GM19455 (cell line): Measurements from ENCODE around the gene WIF1.

Experiments
- ATAC-seq: cut with Tn5 transposase; IDR thresholded peaks from one replicate; pipeline ENCODE4 v1.9.1; 2021; ENCODE audit not compliant: unreplicated experiment

Gene WIF1

DNA sequence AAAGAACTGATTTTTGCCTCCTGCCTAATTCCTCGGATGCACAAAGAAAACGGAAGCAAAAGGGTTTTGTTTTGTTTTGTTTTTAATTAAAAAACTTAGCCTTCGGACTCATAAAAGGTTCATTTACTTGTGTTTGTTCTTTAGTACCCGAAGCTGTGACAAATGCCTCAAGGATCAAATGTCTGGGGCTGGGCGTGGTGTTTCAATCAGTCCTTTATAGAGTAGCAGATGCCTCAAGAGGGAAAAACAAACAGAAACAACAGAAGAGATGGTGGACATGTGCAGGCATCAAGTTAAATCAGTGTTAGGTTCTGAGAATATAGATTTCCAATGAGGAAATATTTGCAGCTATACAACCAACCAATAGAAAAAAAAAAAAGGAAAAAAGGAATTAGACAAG is 1.6 kb upstream of the WIF1 start:
- no peak for ATAC-seq

GRCh38 chr12:65121956-65122469 is 908 bp upstream of the WIF1 start:
- ATAC-seq = no peak

DNA sequence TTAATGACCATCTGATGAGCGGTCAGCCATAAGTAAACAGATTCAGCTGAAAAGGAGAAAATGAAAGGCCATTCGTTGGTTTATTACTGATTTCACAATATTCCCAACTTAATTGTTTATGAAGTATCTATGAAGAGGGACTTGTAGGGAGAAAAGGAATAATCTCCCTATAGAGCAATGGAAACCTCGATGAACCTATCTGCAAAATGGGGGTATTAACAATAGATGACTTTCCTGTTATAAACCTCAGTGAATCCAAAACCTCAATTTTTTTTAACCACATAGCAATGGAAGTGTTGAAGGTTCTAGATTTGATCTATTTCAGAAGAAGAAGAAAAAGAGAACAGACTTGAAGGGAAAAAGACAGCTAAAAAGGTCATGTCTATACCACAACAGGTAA is 2.0 kb downstream of the WIF1 start:
- no peak for ATAC-seq

- ATAC-seq = no peak
Observed at GRCh38 chr12:65113621-65114035, 7.5 kb downstream of the WIF1 start.

DNA sequence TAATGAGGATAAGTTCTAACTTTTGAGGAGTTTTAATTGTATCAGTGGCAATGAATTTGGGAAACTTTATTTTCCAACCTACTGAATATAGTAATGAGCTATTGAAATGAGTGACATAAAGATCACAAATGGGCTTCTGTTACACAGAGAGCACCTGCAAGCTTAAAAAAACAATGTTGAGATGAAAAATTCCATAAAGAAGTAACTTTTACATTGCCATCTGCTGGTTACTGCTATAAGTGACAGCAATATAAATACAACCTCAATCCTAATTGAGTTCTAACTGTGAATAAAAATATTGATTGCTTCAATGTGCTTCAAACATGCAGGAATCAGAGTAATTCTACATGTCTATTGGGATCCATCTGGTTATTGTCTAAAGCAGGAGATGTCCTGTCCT is 14.2 kb downstream of the WIF1 start:
- ATAC-seq = no peak

GRCh38 chr12:65100140-65100539 is 21.0 kb downstream of the WIF1 start:
- ATAC-seq = no peak

DNA sequence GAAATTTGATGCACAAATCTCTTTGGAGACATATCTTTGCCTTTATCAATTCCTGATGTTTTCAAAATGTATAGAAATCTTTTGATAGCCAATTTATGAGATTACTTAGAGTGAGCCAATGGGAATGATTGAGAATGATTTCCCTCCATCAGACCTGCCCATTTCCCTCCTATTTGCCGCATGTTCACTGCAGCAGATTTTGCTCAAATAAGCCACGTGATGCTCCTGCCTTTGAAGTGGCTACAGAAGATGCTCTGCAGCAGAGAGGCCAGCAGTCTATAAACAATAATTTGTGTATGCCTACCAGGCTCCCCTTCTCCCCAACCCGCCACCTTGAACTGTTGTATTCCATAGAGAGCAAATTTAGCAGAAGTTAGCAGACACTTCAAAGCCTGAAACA is 21.9 kb downstream of the WIF1 start:
- no peak for ATAC-seq

- no peak for ATAC-seq
Observed at GRCh38 chr12:65098364-65098763, 22.7 kb downstream of the WIF1 start.

GRCh38 chr12:65094722-65095121 is 26.4 kb downstream of the WIF1 start:
- ATAC-seq = no peak

DNA sequence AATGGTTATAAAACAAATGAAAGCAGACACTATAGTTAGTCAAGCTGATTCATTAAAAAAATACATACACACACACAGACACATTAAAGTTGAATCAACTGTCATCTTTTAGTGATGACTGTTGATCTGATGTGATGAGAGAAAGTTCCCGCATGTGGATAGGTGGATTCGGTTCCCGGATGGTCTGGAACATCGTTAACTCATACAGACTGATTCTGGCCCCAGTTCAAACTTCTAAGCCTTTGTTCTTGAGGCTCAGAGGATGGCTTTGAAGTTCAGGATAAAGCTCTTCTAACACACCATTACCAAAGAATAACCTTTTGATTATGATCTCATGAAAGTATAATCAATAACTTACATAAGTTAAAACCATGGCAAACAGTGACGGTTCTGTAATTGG is 27.5 kb downstream of the WIF1 start:
- no peak for ATAC-seq

DNA sequence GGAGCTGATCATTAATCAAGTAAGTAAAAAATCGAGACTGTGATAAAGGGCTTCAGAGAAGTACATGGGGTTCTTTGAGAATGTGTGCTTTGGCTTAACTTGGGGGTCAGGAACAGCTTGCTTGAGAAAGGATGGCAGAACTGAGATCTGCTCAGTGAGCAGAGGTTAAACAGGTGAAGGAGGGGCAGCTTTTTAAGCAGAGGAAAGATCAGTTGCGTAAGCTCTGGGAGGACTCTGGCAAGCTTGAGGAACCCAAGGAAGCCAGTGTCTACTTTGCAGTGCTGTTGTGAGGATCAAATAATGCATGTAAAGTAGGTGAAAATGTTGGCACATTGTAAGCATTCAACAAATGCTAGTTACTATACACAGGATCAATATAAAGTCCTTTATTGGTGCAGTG is 30.6 kb downstream of the WIF1 start:
- no peak for ATAC-seq

GRCh38 chr12:65086236-65086635 is 34.9 kb downstream of the WIF1 start:
- no peak for ATAC-seq

DNA sequence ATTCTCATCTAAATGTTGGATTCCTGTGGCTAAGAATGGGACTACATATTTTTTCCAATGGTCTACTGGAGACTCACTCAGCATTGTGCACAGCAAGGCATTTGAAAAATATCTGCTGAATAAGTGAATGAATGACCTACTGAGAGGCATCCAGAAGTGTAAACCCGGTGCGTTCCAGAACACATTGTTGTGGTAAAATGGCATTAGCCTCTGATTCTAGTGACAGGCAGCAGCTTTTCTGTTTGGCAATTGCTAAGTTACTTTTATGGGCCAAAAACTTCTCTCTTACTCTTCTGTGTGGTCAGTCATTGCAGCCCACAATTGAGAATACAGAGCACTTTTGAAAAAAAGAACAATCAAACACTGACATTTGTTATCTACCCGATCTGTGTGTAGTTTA is 36.5 kb downstream of the WIF1 start:
- no peak for ATAC-seq

GRCh38 chr12:65083581-65083980 is 37.5 kb downstream of the WIF1 start:
- no peak for ATAC-seq

GRCh38 chr12:65082406-65082805 is 38.7 kb downstream of the WIF1 start:
- no peak for ATAC-seq

DNA sequence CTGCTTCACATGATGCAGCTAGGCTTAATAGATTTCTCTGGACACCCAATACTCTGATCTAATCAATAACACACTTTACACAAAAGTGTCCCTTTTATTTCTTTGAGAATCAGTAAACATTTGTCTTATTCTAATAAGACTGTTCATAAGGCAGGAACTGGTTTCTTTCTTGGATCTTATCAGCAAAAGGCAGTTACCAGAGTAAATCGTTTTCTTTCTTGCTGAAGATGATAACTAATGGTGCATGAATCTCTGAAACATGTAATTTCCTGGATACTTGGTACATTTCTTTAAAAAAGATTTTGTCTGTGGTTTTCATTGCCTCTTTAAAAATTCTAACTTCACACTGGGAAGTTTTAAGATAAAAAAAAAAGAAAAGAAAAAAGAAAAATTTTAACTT is 39.6 kb downstream of the WIF1 start:
- no peak for ATAC-seq

GRCh38 chr12:65074932-65075331 is 46.2 kb downstream of the WIF1 start:
- ATAC-seq = no peak

- ATAC-seq = no peak
Observed at GRCh38 chr12:65069336-65069735, 51.8 kb downstream of the WIF1 start.

GRCh38 chr12:65067383-65067782 is 53.7 kb downstream of the WIF1 start:
- ATAC-seq = no peak

GRCh38 chr12:65055859-65056258 is 65.2 kb downstream of the WIF1 start:
- no peak for ATAC-seq

GRCh38 chr12:65051218-65051617 is 69.9 kb downstream of the WIF1 start:
- ATAC-seq = no peak

DNA sequence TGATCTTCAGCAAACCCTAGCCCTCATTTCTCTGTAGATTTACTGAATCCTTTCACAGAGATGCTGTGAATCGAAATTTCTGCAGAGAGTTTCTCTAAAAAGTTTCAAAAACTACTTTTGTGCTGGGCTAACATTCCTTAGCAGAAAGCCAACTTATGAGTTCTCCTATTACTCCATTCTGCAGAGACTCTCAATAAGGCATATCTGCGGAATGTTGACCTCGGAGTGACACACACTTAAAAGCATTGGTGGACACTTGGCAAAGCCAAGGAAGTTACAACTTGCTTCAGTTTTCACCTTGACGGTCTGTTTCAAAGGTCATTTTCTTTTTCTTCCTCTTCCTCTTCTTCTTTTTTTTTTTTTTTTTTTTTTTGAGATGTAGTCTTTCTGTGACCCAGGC is 75.8 kb downstream of the WIF1 start:
- no peak for ATAC-seq

DNA sequence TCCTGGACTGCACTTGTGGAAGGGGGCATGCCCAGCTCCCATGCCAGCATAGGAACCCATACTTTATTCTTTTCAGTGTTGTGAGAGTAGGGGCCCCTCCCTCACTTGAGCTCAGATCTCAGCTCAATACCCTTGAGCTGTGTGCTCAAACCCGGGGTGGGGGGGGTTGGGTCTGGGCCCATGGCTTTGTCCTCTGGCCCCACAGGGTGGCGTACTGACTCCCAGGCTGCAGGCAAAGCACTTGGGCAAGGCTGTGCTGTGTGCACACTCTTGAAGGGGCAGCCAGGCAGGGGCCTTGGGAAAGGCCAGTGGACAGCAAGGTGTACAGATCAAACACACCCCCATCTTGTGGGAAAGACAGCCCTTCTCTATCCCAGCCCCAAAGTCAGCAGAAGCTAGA is 81.8 kb downstream of the WIF1 start:
- ATAC-seq = no peak

DNA sequence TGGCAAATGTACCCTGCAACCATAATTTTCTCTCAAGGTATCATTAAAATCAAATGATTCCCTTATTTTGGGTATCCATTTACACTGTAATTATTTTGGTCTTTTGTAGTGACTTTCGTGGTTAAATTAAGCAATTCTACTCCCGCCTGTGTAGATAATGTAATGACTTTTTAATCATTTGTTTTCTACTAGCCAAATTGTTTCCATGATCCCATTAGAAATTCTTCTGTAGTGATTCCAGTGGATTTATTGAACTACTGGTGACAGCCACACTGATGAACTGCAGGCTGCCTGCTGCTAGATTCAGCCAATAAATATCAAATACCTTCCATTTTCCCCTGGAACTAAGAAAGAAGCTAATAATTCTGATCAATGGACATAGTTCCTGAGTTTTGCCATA is 96.0 kb downstream of the WIF1 start:
- no peak for ATAC-seq
